B cell (primary cell): ENCODE results near the gene LIPC. TPM values are rescaled to one million over a fixed set of nuclear protein-coding genes. Genes with fewer than 3 reads are reported as not detected.

ENCODE experiments used
- ATAC-seq: fragments of 200-7000 bp; cut with Tn5 transposase; one replicate; pipeline ENCODE4 v1.10.0; 2021; ENCODE audit warnings: low read depth, mild to moderate bottlenecking, moderate number of reproducible peaks, moderate library complexity
- CTCF ChIA-PET: fragments of 350-600 bp; sonication (Branson Sonifier 250); formaldehyde crosslinking; loops from one replicate; lab custom pipeline; 2021; ENCODE audit warnings: antibody characterized with exemption, inconsistent platforms; lab: Charles Lee
- POLR2A ChIA-PET: fragments of 350-600 bp; sonication (Branson Sonifier 250); formaldehyde crosslinking; loops from one replicate; lab custom pipeline; 2021; ENCODE audit warnings: antibody characterized with exemption; lab: Charles Lee
- DNase-seq: peaks from one replicate; pipeline ENCODE4 v3.0.0; 2013
- H2AFZ ChIP-seq: 2 replicates; pipeline ENCODE4 v1.6.1; 2012; ENCODE audit warnings: mild to moderate bottlenecking, low read depth, low read length; ENCODE audit not compliant: insufficient read depth, poor library complexity, severe bottlenecking
- H3K27ac ChIP-seq, 2 donors: 1 replicate in 1 of 2; 2 replicates in 1 of 2; pipeline ENCODE4 v1.5.1; 2012 to 2013; ENCODE audit warnings: low read length in 2 of 2, mild to moderate bottlenecking in 2 of 2, moderate library complexity in 1 of 2
- H3K27me3 ChIP-seq, 4 experiments: fragments of 200-600 bp in 1 of 4; sonication (generic) in 1 of 4; replicated peaks in 1 of 4; 1 replicate in 2 of 4; 2 replicates in 2 of 4; pipeline versions ENCODE4 v1.6.1 to v1.7.0; 2013 to 2016; ENCODE audit warnings: low read length in 3 of 4, mild to moderate bottlenecking in 2 of 4, mixed read lengths in 1 of 4, moderate library complexity in 1 of 4; ENCODE audit not compliant: insufficient read depth in 4 of 4, control insufficient read depth in 3 of 4; ENCODE audit errors: control extremely low read depth in 1 of 4
- H3K36me3 ChIP-seq, 2 experiments: replicated peaks in 1 of 2; 1 replicate in 1 of 2; 2 replicates in 1 of 2; pipeline versions ENCODE4 v1.6.1 to v1.7.1; 2013; ENCODE audit warnings: low read length in 1 of 2; ENCODE audit not compliant: insufficient read depth in 2 of 2, control insufficient read depth in 1 of 2; ENCODE audit errors: control extremely low read depth in 1 of 2, extremely low read depth in 1 of 2
- H3K4me1 ChIP-seq, 2 donors: fragments of 200-600 bp in 1 of 2; sonication (generic) in 1 of 2; 1 replicate in 1 of 2; 2 replicates in 1 of 2; pipeline versions ENCODE4 v1.5.1 to v1.6.1; 2013 to 2017; ENCODE audit warnings: low read length in 2 of 2; ENCODE audit not compliant: control insufficient read depth in 2 of 2, insufficient read depth in 2 of 2
- H3K4me2 ChIP-seq: replicated peaks from 2 replicates; pipeline ENCODE3; 2012; ENCODE audit warnings: mild to moderate bottlenecking, low read depth, low read length; ENCODE audit not compliant: poor library complexity, severe bottlenecking
- H3K4me3 ChIP-seq, 5 experiments: fragments of 200-600 bp in 1 of 5; sonication (generic) in 1 of 5; 1 replicate in 3 of 5; 2 replicates in 2 of 5; pipeline versions ENCODE4 v1.5.1 to v1.7.0; 2011 to 2016; ENCODE audit warnings: low read length in 4 of 5, mild to moderate bottlenecking in 4 of 5, low read depth in 2 of 5, control low read depth in 1 of 5, moderate library complexity in 1 of 5; ENCODE audit not compliant: insufficient read depth in 1 of 5; ENCODE audit errors: control extremely low read depth in 1 of 5, extremely low read depth in 1 of 5
- H3K79me2 ChIP-seq: fragments of 200-600 bp; sonication (generic); one replicate; pipeline ENCODE4 v1.6.0; 2016; ENCODE audit warnings: low read length; ENCODE audit not compliant: control insufficient read depth, insufficient read depth
- H3K9ac ChIP-seq: fragments of 200-600 bp; sonication (generic); 2 replicates; pipeline ENCODE4 v1.6.1; 2017; ENCODE audit warnings: mild to moderate bottlenecking, low read length, moderate library complexity
- H3K9me3 ChIP-seq, 3 donors: one replicate each; pipeline versions ENCODE4 v1.6.1 to v1.7.1; 2013; ENCODE audit warnings: low read length in 2 of 3; ENCODE audit not compliant: control insufficient read depth in 2 of 3, insufficient read depth in 1 of 3; ENCODE audit errors: control extremely low read depth in 1 of 3
- H4K20me1 ChIP-seq: 2 replicates; pipeline ENCODE4 v1.6.0; 2012; ENCODE audit warnings: mild to moderate bottlenecking, low read length; ENCODE audit not compliant: insufficient read depth, control insufficient read depth, poor library complexity, severe bottlenecking
- H3K27ac Mint-ChIP-seq: one replicate; pipeline ENCODE4 v1.8.0; 2021; ENCODE audit warnings: mixed read lengths
- H3K27me3 Mint-ChIP-seq: one replicate; pipeline ENCODE4 v1.8.0; 2021; ENCODE audit warnings: mixed read lengths
- H3K4me1 Mint-ChIP-seq: one replicate; pipeline ENCODE4 v1.8.0; 2021; ENCODE audit warnings: mixed read lengths
- H3K4me3 Mint-ChIP-seq: one replicate; pipeline ENCODE4 v1.8.0; 2021; ENCODE audit warnings: mixed read lengths
- H3K9me3 Mint-ChIP-seq: one replicate; pipeline ENCODE4 v1.8.0; 2022; ENCODE audit warnings: mixed read lengths; ENCODE audit not compliant: insufficient read depth
- CTCF ChIP-seq: fragments of 200-600 bp; IDR thresholded peaks from one replicate; pipeline ENCODE4 v1.8.0; 2022; ENCODE audit warnings: antibody characterized with exemption, mild to moderate bottlenecking
- EZH2 ChIP-seq: IDR thresholded peaks from 2 replicates; pipeline ENCODE4 v1.6.1; 2012; ENCODE audit warnings: borderline replicate concordance, low read depth, mild to moderate bottlenecking, moderate library complexity, low read length; ENCODE audit not compliant: insufficient read depth, poor library complexity, severe bottlenecking
- WGBS: methylation state at CpG from one replicate; pipeline ENCODE4 v1.1.5; 2013; ENCODE audit warnings: missing lambda C conversion rate; ENCODE audit not compliant: insufficient coverage; 5-methylcytosine and 5-hydroxymethylcytosine counted together
- intact Hi-C: fragments of 100-400 bp; cut with micrococcal nuclease; formaldehyde crosslinking; loops from one replicate; pipeline ENCODE4 v1.10.0; 2022
- polyA plus RNA-seq: library from polyadenylated mRNA; depleted of rRNA; stranded (reverse); fragments of >200 nt; gene quantifications from 2 replicates; pipeline ENCODE4 v1.2.3, GENCODE V29; 2012
- total RNA-seq, 2 donors: library from RNA; stranded (reverse); fragments of 120-200 nt in 1 of 2; gene quantifications; 1 replicate in 1 of 2; 2 replicates in 1 of 2; pipeline versions ENCODE4 v1.2.3 to v1.2.4, GENCODE V29; 2013 to 2022

Gene LIPC
- total and polyA plus RNA-seq, 2 donors (not counting 1 experiment from before 2014, with no cell fraction given): not detected

- CTCF ChIA-PET: no interaction called here
- WGBS: no CpG with 5 or more reads among the region's 5 CpGs
- H3K4me2 ChIP-seq: no peak overlapping the region
- no peak for DNase-seq
- no peak overlapping the region for H3K9ac ChIP-seq
- H3K27ac ChIP-seq: no peak overlapping the region
- no peaks in the 10 kb centered on the region for H3K27me3 ChIP-seq
- H4K20me1 ChIP-seq: no peaks in the 10 kb centered on the region
- peaks cover 0 to 3% (median 0%) of the 10 kb centered on the region in 3 donors for H3K9me3 ChIP-seq
- Mint-ChIP-seq H3K4me1 (no peaks in the 10 kb centered on the region), H3K27me3 (no peaks in the 10 kb centered on the region), H3K9me3 (peaks cover 3% of the 10 kb centered on the region), H3K27ac (no peak overlapping the region), H3K4me3 (no peak overlapping the region)
- no peaks in the 10 kb centered on the region for H3K4me1 ChIP-seq
- no peaks in the 10 kb centered on the region for H3K36me3 ChIP-seq
- H3K4me3 ChIP-seq: no peak overlapping the region
- H3K79me2 ChIP-seq: no peaks in the 10 kb centered on the region
- TF ChIP-seq EZH2 (no peak), CTCF (no peak)
- ATAC-seq: no peak
- intact Hi-C loops: no loop called here
- POLR2A ChIA-PET: no interaction called here
- H2AFZ ChIP-seq: no peak overlapping the region
Measured at GRCh38 chr15:58416963-58417362, 14.8 kb upstream of the LIPC start.

DNA sequence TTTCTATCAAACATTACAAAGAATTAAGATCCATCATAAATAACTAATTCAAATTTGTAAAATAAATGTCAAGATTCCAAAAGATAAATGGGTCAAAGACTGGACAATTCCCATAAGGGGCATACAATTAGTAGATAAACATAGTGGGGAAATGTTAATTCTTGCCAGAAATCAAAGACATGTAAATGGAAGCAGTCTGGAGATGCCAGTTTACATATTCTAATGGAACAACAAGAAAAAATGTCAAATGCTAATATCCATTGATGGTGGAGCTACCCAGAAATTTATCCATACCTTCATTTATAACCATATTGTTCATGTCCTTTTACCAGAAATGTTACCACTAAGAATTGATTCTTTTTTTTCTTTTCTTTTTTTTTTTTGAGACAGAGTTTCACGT, 13.7 kb upstream of the LIPC start:
- WGBS: no CpG with 5 or more reads among the region's 1 CpG
- Histone ChIP-seq H3K36me3 (no peaks in the 10 kb centered on the region), H2AFZ (no peak overlapping the region), H3K27ac (no peak overlapping the region), H3K4me2 (no peak overlapping the region), H3K79me2 (no peaks in the 10 kb centered on the region), H4K20me1 (no peaks in the 10 kb centered on the region), H3K4me3 (no peak overlapping the region), H3K9me3 (peaks cover 0 to 3% (median 0%) of the 10 kb centered on the region in 3 donors), H3K9ac (no peak overlapping the region), H3K27me3 (no peaks in the 10 kb centered on the region), H3K4me1 (no peaks in the 10 kb centered on the region)
- intact Hi-C loops: no loop called here
- Mint-ChIP-seq H3K4me3 (no peak overlapping the region), H3K9me3 (peaks cover 3% of the 10 kb centered on the region), H3K4me1 (no peaks in the 10 kb centered on the region), H3K27ac (no peak overlapping the region), H3K27me3 (no peaks in the 10 kb centered on the region)
- POLR2A ChIA-PET: no interaction called here
- CTCF ChIA-PET: no interaction called here
- no peak for TF ChIP-seq EZH2
- TF ChIP-seq CTCF: no peak
- ATAC-seq (no peak), DNase-seq (no peak)
